CD4-positive, alpha-beta T cell treated with Interleukin-17A for 4 hours (primary cell): ENCODE measurements around the gene SLA2.
"Not testable (repeated sequence)": the region's sequence is repeated elsewhere in the genome, so short reads cannot be mapped to it uniquely, and the experiment has no call there.

Source experiments
- DNase-seq: peaks from one replicate; pipeline ENCODE4 v3.0.0-alpha.2; 2020; ENCODE audit warnings: mixed read lengths

The SLA2 gene

GRCh38 chr20:36573798-36574365 is 72.1 kb downstream of the SLA2 start:
- DNase-seq = peak; percentile 33

GRCh38 chr20:36573103-36573797 is 72.7 kb downstream of the SLA2 start, which contains the start of gene TGIF2:
TGIF2 (plus strand) TSS chr20:36573597; CDS start chr20:36578775, 5,178 bp downstream.
- DNase-seq = peak; percentile 95

- peak; percentile 79 for DNase-seq
Measured at GRCh38 chr20:36572701-36573102, 73.3 kb downstream of the SLA2 start.

GRCh38 chr20:36571564-36572504 is 74.2 kb downstream of the SLA2 start:
- peak; percentile 18 for DNase-seq

- DNase-seq = no peak
Measured at GRCh38 chr20:36569847-36570429, 76.1 kb downstream of the SLA2 start.

- DNase-seq = no peak
Measured at GRCh38 chr20:36565520-36565919, 80.5 kb downstream of the SLA2 start.

- not testable (repeated sequence) for DNase-seq
Measured at GRCh38 chr20:36564726-36565121, 81.3 kb downstream of the SLA2 start.

GRCh38 chr20:36564078-36564725 is 81.8 kb downstream of the SLA2 start:
- not testable (repeated sequence) for DNase-seq

- DNase-seq = no peak
Measured at GRCh38 chr20:36563374-36563773, 82.6 kb downstream of the SLA2 start.

- no peak for DNase-seq
Measured at GRCh38 chr20:36562724-36563123, 83.3 kb downstream of the SLA2 start.
